WTC11 (cell line): ENCODE results near the gene RRAS. TPM values are rescaled to one million over a fixed set of nuclear protein-coding genes. Genes with fewer than 3 reads are reported as not detected.
A peak's percentile ranks its signal among the peaks of the same experiment; 100 is the strongest.

Source experiments
- ATAC-seq: fragments of 200-7000 bp; cut with Tn5 transposase; 2 replicates; pipeline ENCODE4 v1.10.0; 2021; ENCODE audit warnings: mild to moderate bottlenecking, moderate library complexity
- CTCF ChIA-PET: fragments of 300-600 bp; sonication (Branson Sonifier 250); formaldehyde crosslinking; loops from one replicate; lab custom pipeline; 2021; ENCODE audit warnings: antibody characterized with exemption; lab: Charles Lee
- POLR2A ChIA-PET: fragments of 350-600 bp; sonication (Branson Sonifier 250); formaldehyde crosslinking; loops from one replicate; lab custom pipeline; 2021; ENCODE audit warnings: antibody characterized with exemption; lab: Charles Lee
- DNase-seq: peaks from one replicate; pipeline ENCODE4 v3.0.0; 2021; ENCODE audit warnings: low spot score
- H3K27ac Mint-ChIP-seq: 2 replicates; pipeline ENCODE4 v1.8.0; 2021; ENCODE audit warnings: mixed read lengths
- H3K27me3 Mint-ChIP-seq: 2 replicates; pipeline ENCODE4 v1.8.0; 2021; ENCODE audit warnings: low read depth, mild to moderate bottlenecking, moderate library complexity, mixed read lengths
- H3K36me3 Mint-ChIP-seq: 2 replicates; pipeline ENCODE4 v1.8.0; 2021; ENCODE audit warnings: mixed read lengths
- H3K4me1 Mint-ChIP-seq: 2 replicates; pipeline ENCODE4 v1.8.0; 2022; ENCODE audit warnings: mixed read lengths
- H3K4me3 Mint-ChIP-seq: 2 replicates; pipeline ENCODE4 v1.8.0; 2021; ENCODE audit warnings: mild to moderate bottlenecking, moderate library complexity, mixed read lengths
- H3K9me3 Mint-ChIP-seq: 2 replicates; pipeline ENCODE4 v1.8.0; 2021; ENCODE audit warnings: mixed read lengths
- CREM ChIP-seq: sonication (generic); formaldehyde crosslinking; IDR thresholded peaks from 2 replicates; pipeline ENCODE4 v1.8.1; 2022; ENCODE audit warnings: mild to moderate bottlenecking, missing genetic modification reagents, moderate library complexity
- GTF2I ChIP-seq: fragments of 250-450 bp; sonication (Bioruptor Pico); conservative IDR thresholded peaks from 2 replicates; pipeline ENCODE4 v1.4.0; 2021; ENCODE audit warnings: mild to moderate bottlenecking
- IRF2 ChIP-seq: sonication (generic); formaldehyde crosslinking; IDR thresholded peaks from 2 replicates; pipeline ENCODE4 v1.8.0; 2022; ENCODE audit warnings: low read depth, missing genetic modification reagents, borderline replicate concordance
- JAZF1 ChIP-seq: fragments of 250-450 bp; sonication (Bioruptor Pico); IDR thresholded peaks from 2 replicates; pipeline ENCODE4 v1.9.0; 2021; ENCODE audit warnings: moderate library complexity, mild to moderate bottlenecking, inconsistent platforms
- KAT7 ChIP-seq: sonication (generic); formaldehyde crosslinking; IDR thresholded peaks from 2 replicates; pipeline ENCODE4 v1.8.1; 2023; ENCODE audit warnings: missing genetic modification reagents, mild to moderate bottlenecking, borderline replicate concordance
- MAX ChIP-seq: sonication (generic); formaldehyde crosslinking; IDR thresholded peaks from 2 replicates; pipeline ENCODE4 v1.8.0; 2022; ENCODE audit warnings: mild to moderate bottlenecking, missing genetic modification reagents
- NR3C1 ChIP-seq: sonication (generic); formaldehyde crosslinking; conservative IDR thresholded peaks from 2 replicates; pipeline ENCODE4 v1.8.1; 2023; ENCODE audit warnings: low read depth, mild to moderate bottlenecking, missing genetic modification reagents
- RORB ChIP-seq: fragments of 250-450 bp; sonication (Bioruptor Pico); IDR thresholded peaks from 2 replicates; pipeline ENCODE4 v1.9.0; 2021; ENCODE audit warnings: mild to moderate bottlenecking
- SP1 ChIP-seq: sonication (generic); formaldehyde crosslinking; conservative IDR thresholded peaks from 2 replicates; pipeline ENCODE4 v1.8.1; 2022; ENCODE audit warnings: missing genetic modification reagents
- TEAD1 ChIP-seq: sonication (generic); formaldehyde crosslinking; IDR thresholded peaks from 2 replicates; pipeline ENCODE4 v1.8.0; 2022; ENCODE audit warnings: mild to moderate bottlenecking, missing genetic modification reagents
- TP53 ChIP-seq: sonication (generic); formaldehyde crosslinking; IDR thresholded peaks from 2 replicates; pipeline ENCODE4 v1.8.1; 2023; ENCODE audit warnings: mild to moderate bottlenecking, missing genetic modification reagents
- ZNF219 ChIP-seq: sonication (generic); formaldehyde crosslinking; IDR thresholded peaks from 2 replicates; pipeline ENCODE4 v1.8.0; 2023; ENCODE audit warnings: missing genetic modification reagents, mild to moderate bottlenecking, borderline replicate concordance
- ZNF317 ChIP-seq: sonication (generic); formaldehyde crosslinking; IDR thresholded peaks from 2 replicates; pipeline ENCODE4 v1.8.1; 2023; ENCODE audit warnings: low read depth, mild to moderate bottlenecking, moderate library complexity, missing genetic modification reagents, borderline replicate concordance
- ZNF396 ChIP-seq: fragments of 250-450 bp; sonication (Bioruptor Pico); IDR thresholded peaks from 2 replicates; pipeline ENCODE4 v1.8.0; 2021; ENCODE audit warnings: mild to moderate bottlenecking, moderate library complexity, borderline replicate concordance
- ZNF416 ChIP-seq: fragments of 250-450 bp; sonication (Bioruptor Pico); IDR thresholded peaks from 2 replicates; pipeline ENCODE4 v1.9.0; 2021; ENCODE audit warnings: mild to moderate bottlenecking, inconsistent platforms
- total RNA-seq: library from RNA; stranded (reverse); gene quantifications from 3 replicates; pipeline ENCODE4 v1.2.3, GENCODE V29; 2021
- TF ChIP-seq, protein P1 (sequence below): sonication (generic); formaldehyde crosslinking; IDR thresholded peaks from 2 replicates; pipeline ENCODE4 v1.8.0; 2022; ENCODE audit warnings: missing genetic modification reagents
- TF ChIP-seq, protein P2 (sequence below): sonication (generic); formaldehyde crosslinking; IDR thresholded peaks from 2 replicates; pipeline ENCODE4 v1.8.1; 2022; ENCODE audit warnings: mild to moderate bottlenecking, missing genetic modification reagents, moderate library complexity, borderline replicate concordance

Gene RRAS
- total RNA-seq, 1 experiment from 2014 or later, result 11.4 TPM

- Mint-ChIP-seq H3K36me3 (peaks cover 41% of the 10 kb centered on the region), H3K27me3 (no peaks in the 10 kb centered on the region; the same call in 1 of the 2 replicates), H3K9me3 (no peaks in the 10 kb centered on the region), H3K4me3 (peak within 1 kb of the TSS; percentile 98), H3K4me1 (peaks cover 12% of the 10 kb centered on the region), H3K27ac (peak within 1 kb of the TSS; percentile 98)
- ChIA-PET POLR2A (interaction anchor here (1.8 to 2.7 kb wide), 2 partner anchors 11 to 23 kb away, joined by 11 to 29 read pairs; partner anchors contain the start of genes PRMT1 and SCAF1), CTCF (interaction anchor here (1.0 to 3.6 kb wide), 8 partner anchors 9 to 119 kb away, joined by 3 to 35 read pairs (median 10); partner anchors contain the start of genes PRMT1, RRAS and SCAF1)
- peak; percentile 97 for DNase-seq
- TF ChIP-seq ZNF396 (CRISPR knock-in tag) (no peak), ZNF317 (CRISPR knock-in tag) (no peak), IRF2 (CRISPR knock-in tag) (no peak), MAX (CRISPR knock-in tag) (0 out of 2 replicates have a peak, but pooled peaks have one; percentile 38), KAT7 (CRISPR knock-in tag) (no peak), ZNF416 (CRISPR knock-in tag) (no peak), TEAD1 (CRISPR knock-in tag) (peak; percentile 57; the same call in 1 of the 2 replicates), TP53 (CRISPR knock-in tag) (no peak), NR3C1 (CRISPR knock-in tag) (no peak), SP1 (CRISPR knock-in tag) (peak; percentile 71)
- ATAC-seq, result peak; percentile 70
Observed at GRCh38 chr19:49665351-49666119, 25.6 kb upstream of the RRAS start, which contains the start of the genes BCL2L12 and IRF3. TSS of gene BCL2L12 (plus strand) at chr19:49665933. CDS start at chr19:49666693, 760 bp downstream. TSS of gene IRF3 (minus strand) at chr19:49665857. CDS start at chr19:49664838, 1,019 bp downstream.

DNA sequence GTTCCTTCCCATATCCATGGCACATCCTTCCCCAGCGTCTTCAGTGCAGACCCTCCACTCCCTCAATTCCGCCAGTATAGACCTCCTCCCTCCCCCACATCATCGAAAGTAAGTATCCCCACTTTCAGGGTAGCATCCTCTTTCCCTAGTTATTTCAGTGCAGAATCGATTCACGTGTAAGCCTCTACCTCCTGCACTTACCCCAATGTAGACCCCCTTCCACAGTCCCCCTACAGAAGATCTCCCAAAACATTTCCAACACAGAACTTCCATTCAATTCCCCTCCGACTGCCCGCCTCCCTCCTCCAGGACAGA lies 25.1 kb upstream of the RRAS start:
- H3K27me3 Mint-ChIP-seq, result no peaks in the 10 kb centered on the region; the same call in 1 of the 2 replicates
- ATAC-seq, result 0 out of 2 replicates have a peak, but pooled peaks have one; percentile 1
- H3K36me3 Mint-ChIP-seq, result peaks cover 44% of the 10 kb centered on the region

More for the DNA sequence above, 25.1 kb upstream of the RRAS start:
- H3K9me3 Mint-ChIP-seq, result peaks cover 5% of the 10 kb centered on the region
- peaks cover 12% of the 10 kb centered on the region for H3K4me1 Mint-ChIP-seq
- TF ChIP-seq NR3C1 (CRISPR knock-in tag) (no peak), GTF2I (CRISPR knock-in tag) (no peak), ZNF219 (CRISPR knock-in tag) (no peak), TP53 (CRISPR knock-in tag) (no peak), CREM (no peak), RORB (no peak), JAZF1 (no peak)
- TF ChIP-seq, protein P1, sequence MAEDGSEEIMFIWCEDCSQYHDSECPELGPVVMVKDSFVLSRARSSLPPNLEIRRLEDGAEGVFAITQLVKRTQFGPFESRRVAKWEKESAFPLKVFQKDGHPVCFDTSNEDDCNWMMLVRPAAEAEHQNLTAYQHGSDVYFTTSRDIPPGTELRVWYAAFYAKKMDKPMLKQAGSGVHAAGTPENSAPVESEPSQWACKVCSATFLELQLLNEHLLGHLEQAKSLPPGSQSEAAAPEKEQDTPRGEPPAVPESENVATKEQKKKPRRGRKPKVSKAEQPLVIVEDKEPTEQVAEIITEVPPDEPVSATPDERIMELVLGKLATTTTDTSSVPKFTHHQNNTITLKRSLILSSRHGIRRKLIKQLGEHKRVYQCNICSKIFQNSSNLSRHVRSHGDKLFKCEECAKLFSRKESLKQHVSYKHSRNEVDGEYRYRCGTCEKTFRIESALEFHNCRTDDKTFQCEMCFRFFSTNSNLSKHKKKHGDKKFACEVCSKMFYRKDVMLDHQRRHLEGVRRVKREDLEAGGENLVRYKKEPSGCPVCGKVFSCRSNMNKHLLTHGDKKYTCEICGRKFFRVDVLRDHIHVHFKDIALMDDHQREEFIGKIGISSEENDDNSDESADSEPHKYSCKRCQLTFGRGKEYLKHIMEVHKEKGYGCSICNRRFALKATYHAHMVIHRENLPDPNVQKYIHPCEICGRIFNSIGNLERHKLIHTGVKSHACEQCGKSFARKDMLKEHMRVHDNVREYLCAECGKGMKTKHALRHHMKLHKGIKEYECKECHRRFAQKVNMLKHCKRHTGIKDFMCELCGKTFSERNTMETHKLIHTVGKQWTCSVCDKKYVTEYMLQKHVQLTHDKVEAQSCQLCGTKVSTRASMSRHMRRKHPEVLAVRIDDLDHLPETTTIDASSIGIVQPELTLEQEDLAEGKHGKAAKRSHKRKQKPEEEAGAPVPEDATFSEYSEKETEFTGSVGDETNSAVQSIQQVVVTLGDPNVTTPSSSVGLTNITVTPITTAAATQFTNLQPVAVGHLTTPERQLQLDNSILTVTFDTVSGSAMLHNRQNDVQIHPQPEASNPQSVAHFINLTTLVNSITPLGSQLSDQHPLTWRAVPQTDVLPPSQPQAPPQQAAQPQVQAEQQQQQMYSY (CRISPR knock-in tag), result no peak
- TF ChIP-seq, protein P2, sequence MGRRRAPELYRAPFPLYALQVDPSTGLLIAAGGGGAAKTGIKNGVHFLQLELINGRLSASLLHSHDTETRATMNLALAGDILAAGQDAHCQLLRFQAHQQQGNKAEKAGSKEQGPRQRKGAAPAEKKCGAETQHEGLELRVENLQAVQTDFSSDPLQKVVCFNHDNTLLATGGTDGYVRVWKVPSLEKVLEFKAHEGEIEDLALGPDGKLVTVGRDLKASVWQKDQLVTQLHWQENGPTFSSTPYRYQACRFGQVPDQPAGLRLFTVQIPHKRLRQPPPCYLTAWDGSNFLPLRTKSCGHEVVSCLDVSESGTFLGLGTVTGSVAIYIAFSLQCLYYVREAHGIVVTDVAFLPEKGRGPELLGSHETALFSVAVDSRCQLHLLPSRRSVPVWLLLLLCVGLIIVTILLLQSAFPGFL (CRISPR knock-in tag), result no peak
- ChIA-PET POLR2A (interaction anchor here (1.0 to 2.7 kb wide), 6 partner anchors 11 to 107 kb away, joined by 4 to 29 read pairs (median 6); partner anchors contain the start of genes PRMT1, RRAS and SCAF1), CTCF (interaction anchor here (0.7 to 3.6 kb wide), 11 partner anchors 10 to 302 kb away, joined by 3 to 35 read pairs (median 9); partner anchors contain the start of genes PRMT1, RRAS, SCAF1 and TEAD2)
- peak overlapping the region; percentile 98 for H3K27ac Mint-ChIP-seq
- peak overlapping the region; percentile 98 for H3K4me3 Mint-ChIP-seq
- DNase-seq, result no peak
